WTC11 (cell line): ENCODE measurements around the gene INPP4A.

Experiments used
- ATF1 ChIP-seq: sonication (generic); formaldehyde crosslinking; IDR thresholded peaks from 2 replicates; pipeline ENCODE4 v1.8.1; 2023; ENCODE audit warnings: mild to moderate bottlenecking, moderate library complexity, missing genetic modification reagents
- CREB1 ChIP-seq: sonication (generic); formaldehyde crosslinking; IDR thresholded peaks from 2 replicates; pipeline ENCODE4 v1.8.0; 2023; ENCODE audit warnings: mild to moderate bottlenecking, missing genetic modification reagents
- CTCF ChIP-seq: fragments of 200-600 bp; IDR thresholded peaks from 2 replicates; pipeline ENCODE4 v1.8.0; 2022; ENCODE audit warnings: antibody characterized with exemption
- ETV6 ChIP-seq: sonication (generic); formaldehyde crosslinking; IDR thresholded peaks from 2 replicates; pipeline ENCODE4 v1.8.1; 2022; ENCODE audit warnings: mild to moderate bottlenecking, missing genetic modification reagents
- MLX ChIP-seq: sonication (generic); formaldehyde crosslinking; IDR thresholded peaks from 2 replicates; pipeline ENCODE4 v1.8.1; 2023; ENCODE audit warnings: mild to moderate bottlenecking, missing genetic modification reagents, moderate library complexity
- NFYB ChIP-seq: sonication (generic); formaldehyde crosslinking; conservative IDR thresholded peaks from 2 replicates; pipeline ENCODE4 v1.8.0; 2022; ENCODE audit warnings: low read depth, missing genetic modification reagents
- RELA ChIP-seq: sonication (generic); formaldehyde crosslinking; IDR thresholded peaks from 2 replicates; pipeline ENCODE4 v1.8.1; 2022; ENCODE audit warnings: missing genetic modification reagents, mild to moderate bottlenecking, borderline replicate concordance
- SMAD3 ChIP-seq: sonication (generic); formaldehyde crosslinking; IDR thresholded peaks from 2 replicates; pipeline ENCODE4 v1.8.0; 2022; ENCODE audit warnings: missing genetic modification reagents, mild to moderate bottlenecking, borderline replicate concordance
- TCF7 ChIP-seq: sonication (generic); formaldehyde crosslinking; IDR thresholded peaks from 2 replicates; pipeline ENCODE4 v1.8.0; 2022; ENCODE audit warnings: mild to moderate bottlenecking, low read depth, missing genetic modification reagents, moderate library complexity
- USF2 ChIP-seq: sonication (generic); formaldehyde crosslinking; IDR thresholded peaks from 2 replicates; pipeline ENCODE4 v1.8.1; 2023; ENCODE audit warnings: mild to moderate bottlenecking, missing genetic modification reagents, moderate library complexity
- ZNF232 ChIP-seq: sonication (generic); formaldehyde crosslinking; IDR thresholded peaks from 2 replicates; pipeline ENCODE4 v1.8.0; 2022; ENCODE audit warnings: mild to moderate bottlenecking, missing genetic modification reagents
- ZNF671 ChIP-seq: fragments of 250-450 bp; sonication (Bioruptor Pico); IDR thresholded peaks from 2 replicates; pipeline ENCODE4 v1.8.0; 2021; ENCODE audit warnings: mild to moderate bottlenecking
- TF ChIP-seq, protein P1 (sequence below): sonication (generic); formaldehyde crosslinking; IDR thresholded peaks from 2 replicates; pipeline ENCODE4 v1.8.1; 2022; ENCODE audit warnings: mild to moderate bottlenecking, moderate library complexity, missing genetic modification reagents
- TF ChIP-seq, protein P2 (sequence below): sonication (generic); formaldehyde crosslinking; IDR thresholded peaks from 2 replicates; pipeline ENCODE4 v1.8.0; 2023; ENCODE audit warnings: mild to moderate bottlenecking, missing genetic modification reagents

- no peak for TF ChIP-seq ZNF232 (CRISPR knock-in tag)
- no peak for TF ChIP-seq NFYB (CRISPR knock-in tag)
- no peak for TF ChIP-seq MLX (CRISPR knock-in tag)
- no peak for TF ChIP-seq TCF7 (CRISPR knock-in tag)
- TF ChIP-seq CTCF, result no peak
- TF ChIP-seq, protein P1, sequence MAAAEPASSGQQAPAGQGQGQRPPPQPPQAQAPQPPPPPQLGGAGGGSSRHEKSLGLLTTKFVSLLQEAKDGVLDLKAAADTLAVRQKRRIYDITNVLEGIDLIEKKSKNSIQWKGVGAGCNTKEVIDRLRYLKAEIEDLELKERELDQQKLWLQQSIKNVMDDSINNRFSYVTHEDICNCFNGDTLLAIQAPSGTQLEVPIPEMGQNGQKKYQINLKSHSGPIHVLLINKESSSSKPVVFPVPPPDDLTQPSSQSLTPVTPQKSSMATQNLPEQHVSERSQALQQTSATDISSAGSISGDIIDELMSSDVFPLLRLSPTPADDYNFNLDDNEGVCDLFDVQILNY (CRISPR knock-in tag), result no peak
- TF ChIP-seq ATF1, result no peak
- no peak for TF ChIP-seq SMAD3
- no peak for TF ChIP-seq RELA
- no peak for TF ChIP-seq CREB1 (CRISPR knock-in tag)
- TF ChIP-seq ETV6 (CRISPR knock-in tag), result no peak
- TF ChIP-seq, protein P2, sequence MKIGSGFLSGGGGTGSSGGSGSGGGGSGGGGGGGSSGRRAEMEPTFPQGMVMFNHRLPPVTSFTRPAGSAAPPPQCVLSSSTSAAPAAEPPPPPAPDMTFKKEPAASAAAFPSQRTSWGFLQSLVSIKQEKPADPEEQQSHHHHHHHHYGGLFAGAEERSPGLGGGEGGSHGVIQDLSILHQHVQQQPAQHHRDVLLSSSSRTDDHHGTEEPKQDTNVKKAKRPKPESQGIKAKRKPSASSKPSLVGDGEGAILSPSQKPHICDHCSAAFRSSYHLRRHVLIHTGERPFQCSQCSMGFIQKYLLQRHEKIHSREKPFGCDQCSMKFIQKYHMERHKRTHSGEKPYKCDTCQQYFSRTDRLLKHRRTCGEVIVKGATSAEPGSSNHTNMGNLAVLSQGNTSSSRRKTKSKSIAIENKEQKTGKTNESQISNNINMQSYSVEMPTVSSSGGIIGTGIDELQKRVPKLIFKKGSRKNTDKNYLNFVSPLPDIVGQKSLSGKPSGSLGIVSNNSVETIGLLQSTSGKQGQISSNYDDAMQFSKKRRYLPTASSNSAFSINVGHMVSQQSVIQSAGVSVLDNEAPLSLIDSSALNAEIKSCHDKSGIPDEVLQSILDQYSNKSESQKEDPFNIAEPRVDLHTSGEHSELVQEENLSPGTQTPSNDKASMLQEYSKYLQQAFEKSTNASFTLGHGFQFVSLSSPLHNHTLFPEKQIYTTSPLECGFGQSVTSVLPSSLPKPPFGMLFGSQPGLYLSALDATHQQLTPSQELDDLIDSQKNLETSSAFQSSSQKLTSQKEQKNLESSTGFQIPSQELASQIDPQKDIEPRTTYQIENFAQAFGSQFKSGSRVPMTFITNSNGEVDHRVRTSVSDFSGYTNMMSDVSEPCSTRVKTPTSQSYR (CRISPR knock-in tag), result no peak
- no peak for TF ChIP-seq ZNF671 (CRISPR knock-in tag)
- TF ChIP-seq USF2 (CRISPR knock-in tag), result no peak
Measured at GRCh38 chr2:98510322-98510662, 65.6 kb downstream of the INPP4A start.
